Measurements from ENCODE around the gene NFYC.

NFYC gene

DNA sequence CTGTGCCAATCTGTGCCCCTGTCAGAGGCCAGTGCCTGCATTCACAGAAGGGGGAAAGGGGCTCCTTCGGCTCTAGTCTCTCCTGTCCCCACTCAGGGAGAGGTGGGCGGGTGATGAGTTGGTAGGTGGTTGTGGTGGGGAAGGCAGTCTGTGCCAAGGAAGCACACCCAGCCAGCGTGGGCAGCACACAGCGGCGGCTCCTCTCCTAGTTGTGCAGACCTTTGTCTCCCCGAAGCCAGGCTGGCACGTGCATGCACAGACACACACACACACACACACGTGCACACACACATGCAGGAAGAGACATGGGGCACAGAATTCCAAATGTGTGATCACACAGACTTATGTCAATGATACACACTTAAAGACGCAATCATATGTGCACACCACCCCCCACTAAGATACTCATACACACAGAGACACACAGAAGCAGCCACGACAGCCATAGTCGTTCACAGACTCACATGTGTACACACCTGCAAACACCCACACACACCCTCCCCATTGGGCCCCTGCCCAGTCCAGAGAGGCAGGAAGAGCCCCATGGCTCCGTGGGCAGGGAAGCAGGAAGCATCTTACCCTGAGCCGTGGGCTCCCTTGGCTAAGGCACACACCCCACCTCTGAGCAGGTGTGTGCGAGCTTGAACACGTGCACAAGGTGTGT lies 42.4 kb upstream of the NFYC start:
- Histone ChIP-seq H3K18ac (ENCODE audit: low read depth in 1 of 2, low read length in 2 of 2) (no peak overlapping the region), H2AK5ac (ENCODE audit: low read length, severe bottlenecking) (no peak overlapping the region), H2BK120ac (ENCODE audit: low read depth, low read length) (no peak overlapping the region), H3K9ac (ENCODE audit: low read length) (no peak overlapping the region), H3K9me3 (ENCODE audit: control insufficient read depth, low read length) (no peaks in the 10 kb centered on the region), H4K8ac (ENCODE audit: low read length) (no peak overlapping the region), H3K4me1 (ENCODE audit: control insufficient read depth, insufficient read depth, low read depth, low read length) (peaks cover 2% of the 10 kb centered on the region), H3K14ac (ENCODE audit: low read length in 2 of 2) (peak overlapping the region in 1 of 2 experiments; percentile 35), H3K36me3 (ENCODE audit: control insufficient read depth in 1 of 2, insufficient read depth in 2 of 2, low read depth in 1 of 2, low read length in 2 of 2) (no peaks in the 10 kb centered on the region), H3K27me3 (ENCODE audit: control insufficient read depth in 1 of 2, insufficient read depth in 1 of 2, low read length in 2 of 2) (peaks cover 43 to 53% of the 10 kb centered on the region in 2 experiments), H3K79me1 (replicated peaks; ENCODE audit: low read length, poor library complexity, severe bottlenecking) (no peaks in the 10 kb centered on the region), H3K27ac (ENCODE audit: low read length, poor library complexity, severe bottlenecking) (no peak overlapping the region), H3K4me2 (ENCODE audit: low read length, poor library complexity, severe bottlenecking) (no peak overlapping the region), H2BK12ac (ENCODE audit: low read length in 2 of 2) (no peak overlapping the region), H4K91ac (ENCODE audit: low read length) (no peak overlapping the region), H2AFZ (ENCODE audit: low read depth, low read length) (no peak overlapping the region), H3K23ac (ENCODE audit: low read length in 2 of 2) (peak overlapping the region in 1 of 2 experiments; percentile 48), H2BK15ac (ENCODE audit: low read depth, poor library complexity, severe bottlenecking) (no peak overlapping the region), H2BK5ac (ENCODE audit: low read depth, low read length, poor library complexity, severe bottlenecking) (no peak overlapping the region), H3K4me3 (ENCODE audit: insufficient read depth in 1 of 2, low read depth in 1 of 2, low read length in 2 of 2) (no peak overlapping the region), H3K4ac (ENCODE audit: low read depth in 1 of 2, low read length in 2 of 2) (no peak overlapping the region)
- no peak for DNase-seq
- 86% methylated on average over 15 of the region's 15 CpGs for WGBS

GRCh38 chr1:40649592-40649930 lies 41.9 kb upstream of the NFYC start:
- WGBS = 88% methylated on average over 4 of the region's 5 CpGs

DNA sequence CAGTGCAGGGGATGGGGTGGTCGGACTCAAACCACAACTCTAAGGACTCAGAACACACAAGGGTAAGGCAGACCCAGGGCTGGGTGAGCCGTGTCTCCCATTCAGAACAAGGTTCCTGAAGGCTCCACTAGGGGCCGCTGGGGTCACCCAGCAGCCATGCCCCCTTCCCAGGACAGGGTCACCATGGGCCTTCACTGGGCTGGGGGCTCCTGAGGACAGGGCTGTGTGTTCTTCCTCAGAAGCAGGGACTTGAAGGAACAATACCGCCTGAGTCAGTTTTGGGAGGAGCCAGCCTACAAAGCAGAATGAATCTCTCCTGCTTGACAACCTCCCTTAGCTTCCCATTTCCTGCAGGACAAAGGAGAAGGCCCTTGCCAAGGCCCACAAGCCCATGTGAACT lies 41.4 kb upstream of the NFYC start:
- Histone ChIP-seq H3K4ac (ENCODE audit: low read depth in 1 of 2, low read length in 2 of 2) (no peak overlapping the region), H2AFZ (ENCODE audit: low read depth, low read length) (no peak overlapping the region), H2BK12ac (ENCODE audit: low read length in 2 of 2) (no peak overlapping the region), H2BK120ac (ENCODE audit: low read depth, low read length) (no peak overlapping the region), H3K9me3 (ENCODE audit: control insufficient read depth, low read length) (no peaks in the 10 kb centered on the region), H3K27me3 (ENCODE audit: control insufficient read depth in 1 of 2, insufficient read depth in 1 of 2, low read length in 2 of 2) (peaks cover 53 to 63% of the 10 kb centered on the region in 2 experiments), H3K36me3 (ENCODE audit: control insufficient read depth in 1 of 2, insufficient read depth in 2 of 2, low read depth in 1 of 2, low read length in 2 of 2) (no peaks in the 10 kb centered on the region), H3K23ac (ENCODE audit: low read length in 2 of 2) (no peak overlapping the region), H3K14ac (ENCODE audit: low read length in 2 of 2) (no peak overlapping the region), H3K4me1 (ENCODE audit: control insufficient read depth, insufficient read depth, low read depth, low read length) (peaks cover 3% of the 10 kb centered on the region), H2BK15ac (ENCODE audit: low read depth, poor library complexity, severe bottlenecking) (no peak overlapping the region), H3K4me2 (ENCODE audit: low read length, poor library complexity, severe bottlenecking) (no peak overlapping the region), H2AK5ac (ENCODE audit: low read length, severe bottlenecking) (no peak overlapping the region), H4K8ac (ENCODE audit: low read length) (no peak overlapping the region), H3K4me3 (ENCODE audit: insufficient read depth in 1 of 2, low read depth in 1 of 2, low read length in 2 of 2) (no peak overlapping the region), H2BK5ac (ENCODE audit: low read depth, low read length, poor library complexity, severe bottlenecking) (no peak overlapping the region), H4K91ac (ENCODE audit: low read length) (no peak overlapping the region), H3K27ac (ENCODE audit: low read length, poor library complexity, severe bottlenecking) (no peak overlapping the region), H3K9ac (ENCODE audit: low read length) (no peak overlapping the region), H3K18ac (ENCODE audit: low read depth in 1 of 2, low read length in 2 of 2) (no peak overlapping the region), H3K79me1 (replicated peaks; ENCODE audit: low read length, poor library complexity, severe bottlenecking) (no peaks in the 10 kb centered on the region)
- no peak for DNase-seq
- 59% methylated on average over 4 of the region's 4 CpGs for WGBS

More at GRCh38 chr1:40649592-40649930, 41.9 kb upstream of the NFYC start:
- no peak overlapping the region for H2BK5ac ChIP-seq (ENCODE audit: low read depth, low read length, poor library complexity, severe bottlenecking)
- H3K36me3 ChIP-seq (ENCODE audit: control insufficient read depth in 1 of 2, insufficient read depth in 2 of 2, low read depth in 1 of 2, low read length in 2 of 2) = no peaks in the 10 kb centered on the region
- peaks cover 3% of the 10 kb centered on the region for H3K4me1 ChIP-seq (ENCODE audit: control insufficient read depth, insufficient read depth, low read depth, low read length)
- H3K27me3 ChIP-seq (ENCODE audit: control insufficient read depth in 1 of 2, insufficient read depth in 1 of 2, low read length in 2 of 2) = peaks cover 48 to 58% of the 10 kb centered on the region in 2 experiments
- no peak overlapping the region for H3K4ac ChIP-seq (ENCODE audit: low read depth in 1 of 2, low read length in 2 of 2)
- H3K4me3 ChIP-seq (ENCODE audit: insufficient read depth in 1 of 2, low read depth in 1 of 2, low read length in 2 of 2) = no peak overlapping the region
- H3K79me1 ChIP-seq (replicated peaks; ENCODE audit: low read length, poor library complexity, severe bottlenecking) = no peaks in the 10 kb centered on the region
- H3K9me3 ChIP-seq (ENCODE audit: control insufficient read depth, low read length) = no peaks in the 10 kb centered on the region
- no peak overlapping the region for H3K27ac ChIP-seq (ENCODE audit: low read length, poor library complexity, severe bottlenecking)
- no peak overlapping the region for H2AFZ ChIP-seq (ENCODE audit: low read depth, low read length)
- H3K4me2 ChIP-seq (ENCODE audit: low read length, poor library complexity, severe bottlenecking) = no peak overlapping the region
- DNase-seq = no peak
- no peak overlapping the region for H3K9ac ChIP-seq (ENCODE audit: low read length)
- H4K91ac ChIP-seq (ENCODE audit: low read length) = no peak overlapping the region
- peak overlapping the region in 1 of 2 experiments; percentile 48 for H3K23ac ChIP-seq (ENCODE audit: low read length in 2 of 2)
- H3K14ac ChIP-seq (ENCODE audit: low read length in 2 of 2) = no peak overlapping the region
- H2BK120ac ChIP-seq (ENCODE audit: low read depth, low read length) = no peak overlapping the region
- H2BK12ac ChIP-seq (ENCODE audit: low read length in 2 of 2) = no peak overlapping the region
- H4K8ac ChIP-seq (ENCODE audit: low read length) = no peak overlapping the region
- no peak overlapping the region for H2AK5ac ChIP-seq (ENCODE audit: low read length, severe bottlenecking)
- H3K18ac ChIP-seq (ENCODE audit: low read depth in 1 of 2, low read length in 2 of 2) = no peak overlapping the region
- no peak overlapping the region for H2BK15ac ChIP-seq (ENCODE audit: low read depth, poor library complexity, severe bottlenecking)

DNA sequence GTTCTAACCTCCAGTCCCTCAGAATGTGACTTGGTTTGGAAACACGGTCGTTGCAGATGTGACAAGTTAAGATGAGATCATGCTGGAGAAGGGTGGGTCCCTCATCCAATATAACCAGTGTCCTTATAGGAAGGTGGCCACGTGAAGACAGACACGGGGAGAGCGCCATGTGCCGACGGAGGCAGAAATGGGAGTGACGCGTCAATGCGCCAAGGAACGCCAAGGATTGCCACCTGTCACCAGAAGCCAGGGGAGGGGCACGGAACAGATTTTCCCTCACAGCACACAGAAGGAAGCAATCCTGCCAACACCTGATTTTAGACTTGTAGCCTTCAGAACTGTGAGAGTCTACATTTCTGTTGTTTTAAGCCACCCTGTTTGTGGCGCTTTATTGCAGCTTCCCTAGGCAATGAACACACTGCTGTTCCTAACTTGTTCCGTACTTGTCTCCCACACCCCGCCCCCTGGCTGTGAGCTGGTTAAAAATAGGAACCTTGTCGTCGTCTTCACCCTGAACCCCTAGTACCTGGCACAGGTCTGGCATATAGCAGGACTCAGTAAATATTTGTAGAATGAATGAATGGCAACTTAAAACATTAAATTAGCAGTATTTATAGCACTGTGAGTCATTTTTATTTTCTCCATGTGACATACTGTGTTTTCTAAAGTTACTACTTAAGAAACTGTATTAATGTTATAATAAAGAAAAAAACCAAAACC lies 40.2 kb upstream of the NFYC start:
- Histone ChIP-seq H2AFZ (ENCODE audit: low read depth, low read length) (no peak overlapping the region), H4K91ac (ENCODE audit: low read length) (no peak overlapping the region), H3K9me3 (ENCODE audit: control insufficient read depth, low read length) (no peaks in the 10 kb centered on the region), H3K9ac (ENCODE audit: low read length) (no peak overlapping the region), H3K23ac (ENCODE audit: low read length in 2 of 2) (no peak overlapping the region), H2BK12ac (ENCODE audit: low read length in 2 of 2) (no peak overlapping the region), H2BK120ac (ENCODE audit: low read depth, low read length) (no peak overlapping the region), H3K27ac (ENCODE audit: low read length, poor library complexity, severe bottlenecking) (no peak overlapping the region), H2BK5ac (ENCODE audit: low read depth, low read length, poor library complexity, severe bottlenecking) (no peak overlapping the region), H3K4me3 (ENCODE audit: insufficient read depth in 1 of 2, low read depth in 1 of 2, low read length in 2 of 2) (no peak overlapping the region), H3K18ac (ENCODE audit: low read depth in 1 of 2, low read length in 2 of 2) (no peak overlapping the region), H3K4me2 (ENCODE audit: low read length, poor library complexity, severe bottlenecking) (no peak overlapping the region), H3K4me1 (ENCODE audit: control insufficient read depth, insufficient read depth, low read depth, low read length) (peaks cover 3% of the 10 kb centered on the region), H3K79me1 (replicated peaks; ENCODE audit: low read length, poor library complexity, severe bottlenecking) (no peaks in the 10 kb centered on the region), H3K27me3 (ENCODE audit: control insufficient read depth in 1 of 2, insufficient read depth in 1 of 2, low read length in 2 of 2) (peaks cover 55 to 69% of the 10 kb centered on the region in 2 experiments), H3K36me3 (ENCODE audit: control insufficient read depth in 1 of 2, insufficient read depth in 2 of 2, low read depth in 1 of 2, low read length in 2 of 2) (no peaks in the 10 kb centered on the region), H2AK5ac (ENCODE audit: low read length, severe bottlenecking) (no peak overlapping the region), H3K14ac (ENCODE audit: low read length in 2 of 2) (no peak overlapping the region), H3K4ac (ENCODE audit: low read depth in 1 of 2, low read length in 2 of 2) (no peak overlapping the region), H4K8ac (ENCODE audit: low read length) (no peak overlapping the region), H2BK15ac (ENCODE audit: low read depth, poor library complexity, severe bottlenecking) (no peak overlapping the region)
- DNase-seq = no peak
- WGBS = 84% methylated on average over 17 of the region's 17 CpGs

All from mesenchymal stem cell (in vitro differentiated cells and primary cell).